HG03196 (cell line): ENCODE measurements around the gene TKTL1.
"Not testable (repeated sequence)": the region's sequence is repeated elsewhere in the genome, so short reads cannot be mapped to it uniquely, and the experiment has no call there.

ENCODE experiments used
- ATAC-seq: cut with Tn5 transposase; IDR thresholded peaks from one replicate; pipeline ENCODE4 v1.9.1; 2021; ENCODE audit not compliant: unreplicated experiment

TKTL1 gene

DNA sequence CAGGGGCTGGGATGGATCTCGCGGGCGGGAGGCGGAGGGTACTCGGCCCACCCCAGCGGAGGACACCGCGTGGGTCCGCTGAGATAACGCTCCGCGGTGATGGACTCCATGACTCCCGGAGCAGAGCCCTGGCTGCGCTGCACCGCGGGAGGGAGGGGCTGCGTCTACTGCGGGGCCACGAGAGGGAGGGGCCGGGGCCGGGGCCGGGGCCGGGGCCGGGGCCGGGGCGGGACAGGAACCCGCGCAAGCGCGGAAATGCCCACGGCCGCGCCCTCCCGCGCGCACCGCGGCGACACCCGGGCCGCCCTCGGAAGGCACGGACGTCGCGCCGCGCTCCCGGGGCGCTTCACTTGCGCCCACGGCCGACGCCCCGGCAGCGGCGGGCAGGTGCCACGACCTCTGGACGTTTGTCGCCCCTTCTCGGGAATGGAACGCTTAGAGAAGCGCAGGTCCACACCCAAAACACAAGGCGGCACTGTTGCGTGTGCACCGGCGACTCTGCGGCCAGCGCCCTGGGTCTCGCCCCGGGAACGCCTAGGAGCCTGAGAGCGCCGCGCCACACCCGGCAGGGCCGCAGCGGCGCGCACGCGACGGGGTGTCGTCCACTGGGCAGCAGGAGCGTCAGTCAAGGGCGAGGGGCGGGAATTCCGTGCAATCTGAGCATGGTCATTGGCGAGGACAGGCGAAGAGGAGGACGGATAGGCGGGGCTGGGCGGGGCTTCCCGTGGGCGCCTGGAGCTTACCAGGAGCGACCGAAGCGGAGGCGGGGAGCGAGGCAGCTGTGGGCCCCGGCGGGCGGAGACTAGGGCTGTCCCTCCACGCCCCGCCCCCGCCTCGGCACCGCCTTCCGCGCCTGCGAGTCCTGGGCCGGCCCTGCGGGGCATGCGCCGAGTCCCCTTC is 46.1 kb downstream of the TKTL1 start:
- ATAC-seq = peak; percentile 65

GRCh38 chrX:154343063-154343462 is 47.5 kb downstream of the TKTL1 start:
- ATAC-seq = not testable (repeated sequence)

GRCh38 chrX:154343620-154344019 is 48.0 kb downstream of the TKTL1 start:
- not testable (repeated sequence) for ATAC-seq

DNA sequence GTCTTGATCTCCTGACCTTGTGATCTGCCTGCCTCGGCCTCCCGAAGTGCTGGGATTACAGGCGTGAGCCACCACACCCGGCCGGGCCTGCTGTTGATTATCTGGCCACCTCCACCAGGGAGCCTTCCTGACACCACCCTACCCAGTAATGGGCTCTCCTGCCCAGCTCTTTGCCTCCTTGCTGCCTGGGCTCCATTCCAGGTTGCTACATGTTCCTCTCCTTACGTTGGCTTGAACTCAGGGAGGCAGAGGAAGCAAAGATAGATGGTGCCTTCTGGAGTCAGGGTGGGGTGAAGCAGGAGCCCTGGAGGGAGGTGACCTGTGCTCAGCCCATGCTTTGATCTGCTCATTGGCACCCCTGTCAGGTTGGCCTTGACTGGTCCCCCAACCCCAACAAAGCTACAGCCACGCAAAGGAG is 52.5 kb downstream of the TKTL1 start:
- ATAC-seq = no peak

DNA sequence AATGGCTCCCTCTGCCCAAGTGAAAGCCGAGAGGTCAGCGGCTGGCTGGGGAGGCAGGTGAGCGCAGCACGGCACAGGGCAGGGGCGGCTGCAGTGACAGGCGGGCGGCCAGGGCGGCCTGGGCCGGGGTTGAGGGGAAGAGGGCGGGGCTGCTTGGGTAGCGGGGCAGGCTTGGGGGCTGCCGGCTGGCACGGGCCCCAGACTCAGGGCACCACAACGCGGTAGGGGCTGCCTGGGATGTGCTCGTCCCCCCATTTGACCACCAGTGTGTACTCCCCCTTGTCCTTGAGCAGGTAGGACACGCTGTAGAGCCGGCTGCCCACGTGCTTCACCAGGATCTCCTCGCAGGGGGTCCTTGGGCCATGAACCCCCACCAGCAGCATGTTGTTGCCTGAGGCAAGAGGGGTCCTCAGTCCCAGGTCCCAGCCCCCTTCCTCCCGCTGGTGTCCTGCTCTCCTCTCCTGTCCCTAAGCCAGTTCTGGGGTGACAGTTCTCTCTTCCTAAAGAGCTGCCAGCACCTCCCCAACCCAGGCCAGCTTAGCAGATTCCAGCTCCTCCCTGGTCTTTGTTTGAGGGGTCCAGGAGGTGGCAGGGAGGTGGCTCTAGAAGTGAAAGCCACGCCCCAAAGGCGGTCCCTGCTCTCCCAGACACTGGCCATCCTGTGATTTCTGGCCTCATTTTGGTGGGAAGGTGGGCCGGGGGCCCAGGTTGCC is 53.2 kb downstream of the TKTL1 start:
- no peak for ATAC-seq

DNA sequence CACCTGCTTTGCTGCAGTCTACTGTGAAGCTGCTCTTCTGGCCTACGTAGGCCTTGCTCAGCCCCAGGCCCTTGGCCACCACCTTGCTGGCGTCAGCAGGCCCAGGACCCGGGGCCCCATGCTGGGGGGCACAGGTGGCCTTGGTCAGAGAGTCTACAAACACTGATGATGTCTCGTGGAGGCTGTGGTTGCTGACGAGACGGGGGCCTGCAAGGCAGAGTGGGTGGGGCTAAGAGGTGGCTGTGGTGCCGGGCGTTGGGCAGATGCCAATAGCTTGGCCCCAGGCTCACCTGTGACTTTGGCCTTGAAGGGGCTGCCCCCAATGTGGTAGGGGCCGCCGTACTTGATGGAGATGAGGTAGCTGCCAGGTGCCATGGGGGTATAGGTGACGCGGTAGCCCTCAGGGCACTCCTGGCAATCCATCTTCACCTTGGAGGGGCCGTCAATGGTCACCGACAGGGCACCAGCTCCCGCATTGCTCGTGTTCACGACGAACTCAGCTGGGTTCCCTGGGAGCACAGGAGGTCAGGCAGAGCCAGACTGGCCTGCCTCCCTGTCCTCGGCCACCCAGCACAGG is 53.9 kb downstream of the TKTL1 start:
- ATAC-seq = no peak

DNA sequence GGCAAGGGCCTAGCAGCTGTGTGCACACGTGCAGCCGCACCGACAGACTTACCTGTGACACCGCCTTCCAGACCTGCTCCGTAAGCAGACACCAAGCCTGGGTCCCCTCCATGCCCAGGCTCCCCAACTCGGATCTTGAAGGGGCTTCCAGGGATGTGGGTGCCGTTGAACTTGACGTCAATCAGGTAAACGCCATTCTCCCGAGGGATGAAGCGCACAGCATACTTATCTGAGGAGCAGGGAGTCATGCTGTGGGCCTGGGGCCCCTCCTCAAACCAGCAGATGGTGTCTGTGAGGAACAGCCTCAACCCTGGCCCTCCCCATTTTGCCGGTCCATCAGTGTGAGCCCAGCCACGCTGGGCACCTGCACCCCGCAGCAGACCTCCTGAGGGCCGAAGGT is 54.4 kb downstream of the TKTL1 start:
- no peak for ATAC-seq

- no peak for ATAC-seq
Measured at GRCh38 chrX:154350429-154351182, 55.0 kb downstream of the TKTL1 start.

GRCh38 chrX:154351183-154352011 is 55.8 kb downstream of the TKTL1 start:
- ATAC-seq = no peak

DNA sequence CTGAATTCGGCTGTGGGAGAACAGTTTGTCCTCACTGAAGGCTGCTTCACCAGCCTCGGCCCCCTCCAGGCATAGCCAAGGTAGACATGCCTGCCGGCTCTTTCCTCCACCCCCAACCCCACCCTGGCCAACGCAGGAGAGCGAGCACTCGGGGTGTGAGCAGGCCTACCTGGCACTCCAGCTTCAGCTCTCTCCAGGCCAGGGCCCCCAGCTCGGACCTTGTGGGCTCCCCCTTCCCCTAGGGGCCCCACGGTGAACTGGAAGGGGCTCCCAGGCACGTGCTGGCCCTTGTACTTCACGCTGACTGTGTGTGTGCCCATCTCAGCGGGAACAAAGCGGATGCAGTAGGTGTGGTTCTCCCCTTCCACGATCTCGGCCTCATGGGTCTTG is 56.4 kb downstream of the TKTL1 start:
- no peak for ATAC-seq

GRCh38 chrX:154352466-154352865 is 56.9 kb downstream of the TKTL1 start:
- no peak for ATAC-seq

DNA sequence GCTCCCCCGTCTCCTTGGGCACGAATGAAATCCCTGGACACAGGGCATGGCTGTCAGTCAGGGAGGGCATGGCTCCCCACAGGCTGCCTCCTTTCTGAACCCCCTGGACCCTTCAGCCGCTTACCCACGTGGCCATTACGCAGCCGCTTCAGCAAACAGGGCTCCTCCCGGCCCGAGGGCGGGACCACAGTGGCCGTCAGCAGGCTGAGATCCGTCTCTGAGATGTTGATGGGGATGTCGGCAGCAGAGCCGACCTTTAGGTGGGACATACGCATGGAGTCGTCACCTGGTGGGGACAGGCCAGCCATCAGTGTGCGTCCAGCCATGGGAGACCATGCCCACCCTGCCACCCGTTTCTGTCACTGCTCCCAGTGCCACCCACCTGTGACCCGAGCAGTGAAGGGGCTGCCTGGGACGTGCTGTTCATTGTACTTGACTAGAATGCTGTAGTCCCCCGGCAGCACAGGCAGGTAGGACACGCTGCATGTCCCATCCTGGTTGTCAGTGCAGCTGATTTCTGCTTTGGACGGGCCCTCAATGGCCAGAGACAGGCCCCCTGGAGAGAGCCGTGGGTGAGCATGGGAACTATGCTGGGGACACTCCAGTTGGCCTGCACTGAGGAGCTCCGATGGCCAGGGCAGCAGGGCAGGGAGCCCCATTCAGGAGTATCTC is 57.7 kb downstream of the TKTL1 start:
- no peak for ATAC-seq

- no peak for ATAC-seq
Measured at GRCh38 chrX:154354013-154354412, 58.4 kb downstream of the TKTL1 start.

GRCh38 chrX:154354516-154354915 is 58.9 kb downstream of the TKTL1 start:
- no peak for ATAC-seq

DNA sequence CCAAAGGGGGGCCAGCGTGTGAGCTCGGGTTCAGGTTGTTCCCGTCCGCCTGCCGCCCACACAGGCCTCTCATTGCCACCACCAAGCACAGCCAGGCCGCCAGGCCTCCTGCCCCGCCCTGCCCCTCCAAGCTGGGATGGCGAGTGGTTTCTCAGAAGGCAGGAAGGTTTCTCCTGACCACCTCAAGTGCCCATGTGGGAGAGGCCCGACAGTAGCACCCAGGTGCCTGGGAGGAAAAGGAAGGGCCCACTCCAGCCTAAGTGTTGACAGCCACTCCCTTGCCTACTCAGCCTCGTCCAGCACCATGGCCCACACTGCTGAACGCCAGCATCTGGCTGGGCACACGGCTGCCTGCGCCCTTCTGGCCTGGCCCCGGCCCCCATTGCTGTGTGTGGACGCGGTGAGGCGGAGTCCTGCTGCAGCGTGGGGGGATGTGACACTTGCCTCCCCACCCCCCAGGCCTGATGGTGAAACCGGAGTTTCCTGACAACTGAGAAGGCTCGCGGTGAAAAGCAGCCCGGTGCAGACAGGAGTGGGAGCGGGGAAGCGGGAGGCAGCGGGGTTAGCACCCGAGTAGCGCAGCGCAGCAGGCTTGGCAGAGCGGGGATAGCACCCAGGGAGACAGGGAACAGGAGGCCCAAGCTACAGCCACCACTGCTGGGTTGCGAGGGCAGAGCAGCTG is 59.6 kb downstream of the TKTL1 start:
- no peak for ATAC-seq

DNA sequence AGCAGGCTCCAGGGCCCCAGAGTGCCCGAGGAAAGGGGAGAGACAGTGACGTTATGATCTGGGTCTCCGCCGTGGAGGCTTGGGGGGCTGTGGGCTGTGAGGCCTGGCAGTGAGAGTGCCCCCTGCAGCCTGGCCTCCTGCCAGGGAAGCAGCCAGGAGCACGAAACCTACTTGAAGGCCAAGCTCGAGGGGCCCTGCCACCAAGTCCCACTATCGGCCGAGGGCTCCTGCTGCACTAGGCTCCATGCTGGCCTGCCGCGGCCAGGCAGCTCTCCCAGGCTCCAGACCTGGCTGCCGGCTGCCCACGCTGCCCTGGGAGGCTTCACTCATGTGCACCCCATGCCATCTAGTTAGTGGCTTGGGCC is 60.2 kb downstream of the TKTL1 start:
- no peak for ATAC-seq

- ATAC-seq = no peak
Measured at GRCh38 chrX:154356596-154356995, 61.0 kb downstream of the TKTL1 start.

- ATAC-seq = no peak
Measured at GRCh38 chrX:154357205-154357604, 61.6 kb downstream of the TKTL1 start.

GRCh38 chrX:154358011-154358410 is 62.4 kb downstream of the TKTL1 start:
- ATAC-seq = no peak
